SIG-M5 (cell line): ENCODE results near the gene YBX2.
A peak's percentile ranks its signal among the peaks of the same experiment; 100 is the strongest.

ENCODE experiments used
- DNase-seq: peaks from one replicate; lab custom pipeline; 2025; lab: John Stamatoyannopoulos, UW

Gene YBX2

GRCh38 chr17:7322520-7323194, 28.2 kb upstream of the YBX2 start:
- no peak for DNase-seq

GRCh38 chr17:7321466-7321865, 27.0 kb upstream of the YBX2 start:
- DNase-seq = no peak

DNA sequence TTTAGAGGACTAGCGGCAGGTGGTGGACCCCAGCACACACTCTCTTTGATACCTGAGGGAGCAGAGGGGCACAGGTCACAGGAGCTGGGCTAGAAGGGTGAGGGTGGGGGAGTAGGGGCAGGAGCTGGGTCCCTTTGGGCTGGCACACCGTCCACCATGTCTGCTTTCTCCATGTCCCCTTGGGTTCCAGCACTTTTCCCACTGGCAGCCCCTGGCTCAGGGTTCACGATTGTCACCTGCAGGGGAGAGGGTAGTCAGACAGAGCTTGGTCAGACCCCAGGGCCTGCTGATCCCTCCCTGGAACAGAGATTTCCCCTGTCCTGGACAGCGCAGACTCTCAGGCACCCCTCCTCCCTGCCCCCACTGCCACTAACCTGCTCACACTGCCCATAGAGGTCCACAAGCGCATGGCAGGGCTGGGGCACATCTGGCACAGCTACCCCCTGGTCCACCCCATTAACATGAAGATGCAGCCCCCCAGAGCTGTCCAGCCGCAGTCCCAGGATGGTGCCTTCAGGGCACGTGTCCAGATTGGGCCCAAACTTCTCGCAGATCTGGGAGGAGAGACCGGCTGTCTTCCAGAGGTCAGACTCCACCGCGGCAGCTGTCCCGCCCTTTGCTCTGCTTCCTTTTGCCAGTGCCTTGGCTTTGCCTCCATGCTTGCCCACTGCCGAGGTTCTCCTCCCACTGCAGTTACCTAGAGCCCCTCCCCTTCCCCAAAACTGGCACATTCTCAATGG, 23.9 kb upstream of the YBX2 start:
- no peak for DNase-seq

- DNase-seq = no peak
Observed at GRCh38 chr17:7317161-7317803, 22.8 kb upstream of the YBX2 start.

DNA sequence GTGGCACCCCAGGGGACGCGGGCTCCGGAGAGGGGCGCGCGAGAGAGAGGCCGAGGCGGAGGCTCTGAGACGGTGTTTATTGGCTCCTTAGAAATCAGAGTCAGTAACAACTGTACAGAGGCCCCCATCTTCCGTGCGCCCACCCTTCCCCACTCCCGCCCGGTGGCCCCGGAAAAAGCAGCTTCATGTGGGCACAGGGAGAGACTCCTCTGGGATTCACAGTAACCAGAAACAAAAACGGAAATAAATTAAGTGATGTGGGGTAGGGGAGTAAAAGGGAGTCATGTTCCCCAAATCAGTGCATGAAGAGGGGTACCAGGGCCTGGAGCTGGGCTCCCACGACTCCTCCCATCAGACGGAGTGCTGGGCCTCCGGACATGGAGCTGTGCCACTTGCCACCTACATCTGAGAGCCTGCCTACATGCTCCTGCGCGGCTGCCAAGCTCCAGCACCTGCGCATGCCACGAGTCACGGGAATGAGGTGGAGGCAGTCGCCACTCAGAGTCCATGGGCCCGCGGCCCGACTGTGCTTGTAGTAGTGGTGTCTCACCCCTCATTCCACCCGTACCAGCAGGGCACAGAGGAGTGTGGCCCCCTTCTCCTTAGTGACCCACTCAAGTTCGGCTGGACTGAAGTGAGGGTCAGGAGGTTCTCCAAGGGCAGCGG, 21.3 kb upstream of the YBX2 start:
- DNase-seq = no peak

GRCh38 chr17:7314719-7315569, 20.5 kb upstream of the YBX2 start, which contains the start of gene GPS2:
TSS of gene GPS2 (minus strand) at chr17:7315360. CDS start at chr17:7315052, 308 bp downstream.
- no peak for DNase-seq

GRCh38 chr17:7313890-7314718, 19.7 kb upstream of the YBX2 start:
- DNase-seq = no peak

DNA sequence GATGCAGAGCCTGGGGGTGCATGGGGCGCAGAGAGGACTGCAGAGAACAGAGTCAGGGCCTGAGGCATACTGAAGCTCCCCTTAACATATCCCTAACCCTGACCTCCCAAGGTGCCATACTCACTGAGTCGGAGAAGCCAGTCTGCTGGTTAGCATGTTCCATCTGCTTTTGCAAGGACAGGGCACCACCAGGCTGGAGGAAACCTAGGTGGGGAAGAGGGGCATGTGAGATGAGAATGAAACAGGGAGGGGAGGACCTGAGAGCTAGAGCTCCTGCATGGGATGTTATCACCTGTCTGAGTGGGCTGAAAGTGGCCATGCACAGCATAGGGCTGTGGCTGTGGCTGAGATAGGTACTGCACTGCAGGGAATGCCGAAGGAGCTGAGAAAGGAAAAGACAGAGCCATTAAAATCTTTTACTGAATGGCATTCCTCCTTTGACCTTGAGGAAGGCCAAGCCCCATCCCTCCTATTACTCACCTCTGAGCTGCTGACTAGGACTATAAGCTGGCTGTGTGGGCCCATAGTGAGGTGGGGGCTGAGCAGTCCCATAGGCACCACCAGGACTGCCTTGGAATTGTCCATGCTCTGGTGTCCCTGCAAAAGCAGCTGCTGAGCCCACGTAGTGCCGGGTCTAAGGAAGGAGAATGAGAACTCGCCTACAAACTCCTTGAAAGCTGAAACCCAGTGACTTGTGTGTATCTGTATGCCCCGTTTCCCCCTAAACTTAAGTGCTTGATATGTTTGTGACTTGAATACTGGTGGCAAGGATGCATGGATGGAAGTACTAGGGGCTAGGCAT, 18.9 kb upstream of the YBX2 start:
- no peak for DNase-seq

DNA sequence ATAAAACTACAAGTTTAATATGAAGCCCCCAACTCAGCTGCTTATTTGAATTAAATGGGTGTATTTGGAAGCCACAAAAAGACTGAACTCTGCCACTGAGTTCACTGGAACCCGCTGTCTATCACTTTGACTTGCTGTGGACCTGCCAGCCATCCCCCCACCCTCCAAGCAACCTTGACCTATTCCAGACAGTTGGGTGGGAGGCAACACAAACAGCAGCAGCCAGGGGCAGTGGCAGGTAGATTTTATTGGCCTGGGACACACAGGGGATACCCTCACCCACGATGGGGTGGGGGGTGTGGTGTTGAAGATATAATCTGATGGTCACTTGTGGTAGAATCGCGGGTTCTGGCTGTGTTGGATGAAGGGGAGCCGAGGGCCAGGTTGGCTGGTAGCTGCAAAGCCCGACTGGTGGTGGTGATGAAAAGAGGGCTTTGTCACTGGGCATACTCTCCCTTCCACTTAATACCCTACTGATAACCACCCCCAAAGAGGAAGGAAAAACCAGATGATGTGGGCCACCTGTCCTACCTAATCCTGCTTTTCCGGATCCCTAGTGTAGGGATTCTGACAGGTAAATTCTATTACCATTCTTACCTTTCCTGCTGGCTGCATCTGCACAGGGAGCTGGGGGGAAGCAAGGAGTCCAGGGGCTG, 18.1 kb upstream of the YBX2 start:
- no peak for DNase-seq

DNA sequence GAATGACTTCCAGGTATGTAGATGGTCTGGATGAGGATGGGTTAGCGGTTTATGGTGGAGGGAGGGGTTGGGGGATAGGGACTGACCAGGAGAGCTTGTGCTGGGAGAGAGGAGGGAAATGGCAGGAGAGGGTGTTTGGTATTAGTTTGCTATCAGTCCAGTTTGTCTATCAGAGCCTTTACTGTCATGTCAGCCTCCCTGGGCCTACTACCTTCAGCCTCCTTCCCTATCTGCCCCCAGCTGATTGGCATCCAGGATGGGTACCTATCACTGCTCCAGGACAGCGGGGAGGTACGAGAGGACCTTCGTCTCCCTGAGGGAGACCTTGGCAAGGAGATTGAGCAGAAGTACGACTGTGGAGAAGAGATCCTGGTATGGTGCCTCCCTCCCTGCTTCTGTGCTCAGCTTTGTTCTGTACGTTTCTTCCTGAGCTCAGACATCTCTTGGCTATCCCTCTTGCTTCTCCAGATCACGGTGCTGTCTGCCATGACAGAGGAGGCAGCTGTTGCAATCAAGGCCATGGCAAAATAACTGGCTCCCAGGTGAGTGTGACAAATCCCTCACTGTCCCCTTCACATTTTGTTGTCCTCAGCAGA, 16.8 kb upstream of the YBX2 start:
- no peak for DNase-seq

DNA sequence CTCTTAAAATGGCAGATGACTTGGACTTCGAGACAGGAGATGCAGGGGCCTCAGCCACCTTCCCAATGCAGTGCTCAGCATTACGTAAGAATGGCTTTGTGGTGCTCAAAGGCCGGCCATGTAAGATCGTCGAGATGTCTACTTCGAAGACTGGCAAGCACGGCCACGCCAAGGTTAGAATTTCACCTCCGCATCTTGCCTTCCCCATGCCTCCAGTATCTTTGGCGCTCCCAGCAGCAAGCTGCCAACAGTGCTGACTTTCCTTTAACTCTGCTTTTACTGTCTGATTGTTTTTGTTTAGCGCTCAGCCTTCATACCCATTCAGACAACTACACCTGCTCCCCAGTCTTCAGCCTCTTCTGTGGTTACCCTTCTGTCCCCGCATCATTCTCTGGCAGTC, 15.2 kb upstream of the YBX2 start:
- no peak for DNase-seq

GRCh38 chr17:7308625-7309433, 14.4 kb upstream of the YBX2 start:
- no peak for DNase-seq

GRCh38 chr17:7307686-7308624, 13.5 kb upstream of the YBX2 start:
- no peak for DNase-seq

- peak; percentile 98 for DNase-seq
Observed at GRCh38 chr17:7306911-7307685, 12.7 kb upstream of the YBX2 start, which contains the start of gene EIF5A. TSS of gene EIF5A (plus strand) at chr17:7307628. CDS start at chr17:7309636, 2,008 bp downstream.

DNA sequence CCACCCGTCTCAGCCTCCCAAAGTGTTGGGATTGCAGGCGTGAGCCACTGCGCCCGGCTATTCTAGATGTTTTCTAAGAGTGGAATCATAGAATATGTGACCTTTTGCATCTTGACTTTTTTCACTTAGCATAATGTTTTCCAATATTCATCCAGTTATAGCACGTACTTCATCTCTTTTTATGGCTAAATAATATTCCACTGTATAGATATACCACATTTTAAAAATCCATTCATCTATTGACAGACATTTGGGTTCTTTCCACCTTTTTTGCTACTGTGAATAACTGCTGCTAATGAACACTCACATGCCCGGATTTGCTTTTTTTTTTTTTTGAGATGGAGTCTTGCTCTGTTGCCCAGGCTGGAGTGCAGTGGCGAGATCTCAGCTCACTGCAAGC, 9.7 kb upstream of the YBX2 start:
- no peak for DNase-seq
